IMR-90 (cell line): ENCODE results near the gene CEACAM16. TPM values are rescaled to one million over a fixed set of nuclear protein-coding genes. Genes with fewer than 3 reads are reported as not detected.
A peak's percentile ranks its signal among the peaks of the same experiment; 100 is the strongest.

Experiments
- ATAC-seq: fragments of 200-7000 bp; cut with Tn5 transposase; 2 replicates; pipeline ENCODE4 v1.9.1; 2020; ENCODE audit warnings: low read depth, mild to moderate bottlenecking, moderate library complexity
- BruUV-seq: library from RNA; stranded (reverse); fragments of 400-500 nt; replicated peaks from 2 replicates; lab custom pipeline; 2021; lab: Mats Ljungman, UMichigan
- CTCF ChIA-PET: fragments of 300-600 bp; formaldehyde crosslinking; extraction: SDS; loops from one replicate; lab custom pipeline; 2021; ENCODE audit warnings: antibody characterized with exemption; lab: Yijun Ruan, JAX
- POLR2A ChIA-PET: fragments of 300-600 bp; sonication (Branson Sonifier 250); formaldehyde crosslinking; loops from one replicate; lab custom pipeline; 2022; ENCODE audit warnings: antibody characterized with exemption; ENCODE audit not compliant: unreplicated experiment; lab: Charles Lee
- DNase-seq: peaks from one replicate; pipeline ENCODE4 v3.0.0; 2013
- H2AFZ ChIP-seq: replicated peaks from 2 replicates; pipeline ENCODE3; 2013; ENCODE audit warnings: low read length, mild to moderate bottlenecking; ENCODE audit not compliant: poor library complexity
- H2AK5ac ChIP-seq: 2 replicates; pipeline ENCODE4 v1.6.1; 2013; ENCODE audit warnings: low read depth, low read length, inconsistent platforms
- H2AK9ac ChIP-seq: replicated peaks from 2 replicates; pipeline ENCODE3; 2013; ENCODE audit warnings: mild to moderate bottlenecking, low read depth, low read length, moderate library complexity; ENCODE audit not compliant: poor library complexity
- H2BK120ac ChIP-seq: 2 replicates; pipeline ENCODE4 v1.6.1; 2013; ENCODE audit warnings: low read depth, low read length, inconsistent platforms
- H2BK15ac ChIP-seq: 3 replicates; pipeline ENCODE4 v1.6.1; 2013; ENCODE audit warnings: low read depth, low read length, inconsistent platforms
- H2BK20ac ChIP-seq: 2 replicates; pipeline ENCODE4 v1.6.1; 2013; ENCODE audit warnings: low read depth, mild to moderate bottlenecking, inconsistent platforms, low read length, moderate library complexity
- H2BK5ac ChIP-seq: 2 replicates; pipeline ENCODE4 v1.6.1; 2013; ENCODE audit warnings: mild to moderate bottlenecking, low read depth, low read length, inconsistent platforms; ENCODE audit not compliant: poor library complexity, severe bottlenecking
- H3K14ac ChIP-seq: replicated peaks from 2 replicates; pipeline ENCODE4 v1.6.1; 2013; ENCODE audit warnings: low read depth, low read length, inconsistent platforms
- H3K18ac ChIP-seq: 2 replicates; pipeline ENCODE4 v1.6.1; 2013; ENCODE audit warnings: low read depth, low read length, control low read depth
- H3K23ac ChIP-seq: 2 replicates; pipeline ENCODE4 v1.6.1; 2013; ENCODE audit warnings: low read depth, low read length, inconsistent platforms
- H3K27ac ChIP-seq: 2 replicates; pipeline ENCODE4 v1.5.1; 2013; ENCODE audit warnings: mild to moderate bottlenecking, control low read depth, low read length; ENCODE audit not compliant: insufficient read depth
- H3K27me3 ChIP-seq: 2 replicates; pipeline ENCODE4 v1.6.1; 2013; ENCODE audit warnings: low read length; ENCODE audit not compliant: control insufficient read depth, insufficient read depth
- H3K36me3 ChIP-seq: 2 replicates; pipeline ENCODE4 v1.6.1; 2013; ENCODE audit warnings: low read length, mixed read lengths; ENCODE audit not compliant: control insufficient read depth, insufficient read depth
- H3K4ac ChIP-seq: 2 replicates; pipeline ENCODE4 v1.6.1; 2013; ENCODE audit warnings: low read depth, low read length, inconsistent platforms
- H3K4me1 ChIP-seq: 2 replicates; pipeline ENCODE4 v1.6.1; 2013; ENCODE audit warnings: low read length, mixed read lengths; ENCODE audit not compliant: control insufficient read depth, insufficient read depth
- H3K4me2 ChIP-seq: 2 replicates; pipeline ENCODE4 v1.6.1; 2013; ENCODE audit warnings: low read depth, mild to moderate bottlenecking, control low read depth, low read length, moderate library complexity
- H3K4me3 ChIP-seq: 2 replicates; pipeline ENCODE4 v1.5.1; 2013; ENCODE audit warnings: low read depth, mild to moderate bottlenecking, control low read depth, low read length, moderate library complexity; ENCODE audit not compliant: insufficient read depth
- H3K56ac ChIP-seq: 2 replicates; pipeline ENCODE4 v1.6.1; 2013; ENCODE audit warnings: low read length, inconsistent platforms; ENCODE audit not compliant: insufficient read depth; ENCODE audit errors: extremely low read depth
- H3K79me1 ChIP-seq, 2 experiments: 2 replicates each; pipeline ENCODE4 v1.6.1; 2013; ENCODE audit warnings: low read length in 2 of 2, inconsistent platforms in 1 of 2, low read depth in 1 of 2
- H3K9ac ChIP-seq: 2 replicates; pipeline ENCODE4 v1.6.1; 2013; ENCODE audit warnings: low read depth, low read length, control low read depth
- H3K9me1 ChIP-seq: 2 replicates; pipeline ENCODE4 v1.6.1; 2013; ENCODE audit warnings: low read length, inconsistent platforms; ENCODE audit not compliant: insufficient read depth
- H3K9me3 ChIP-seq: 2 replicates; pipeline ENCODE4 v1.6.1; 2013; ENCODE audit warnings: low read length; ENCODE audit not compliant: control insufficient read depth, insufficient read depth
- H4K20me1 ChIP-seq: 2 replicates; pipeline ENCODE4 v1.6.1; 2013; ENCODE audit warnings: low read length, inconsistent platforms; ENCODE audit not compliant: insufficient read depth
- H4K5ac ChIP-seq: 2 replicates; pipeline ENCODE4 v1.6.1; 2013; ENCODE audit warnings: mild to moderate bottlenecking, low read depth, low read length, control low read depth
- H4K8ac ChIP-seq, 2 experiments: 2 replicates each; pipeline ENCODE4 v1.6.1; 2013; ENCODE audit warnings: low read depth in 2 of 2, low read length in 2 of 2, control low read depth in 1 of 2, inconsistent platforms in 1 of 2
- H4K91ac ChIP-seq: 2 replicates; pipeline ENCODE4 v1.6.1; 2013; ENCODE audit warnings: low read depth, low read length, inconsistent platforms; ENCODE audit not compliant: insufficient read depth
- BHLHE40 ChIP-seq: fragments of 150-350 bp; IDR thresholded peaks from 2 replicates; pipeline ENCODE4 v1.6.1; 2016; ENCODE audit warnings: mild to moderate bottlenecking, low read depth, low read length
- CEBPB ChIP-seq: IDR thresholded peaks from 2 replicates; pipeline ENCODE4 v1.6.1; 2012; ENCODE audit warnings: low read depth, low read length, improper control_type of control experiment
- CHD1 ChIP-seq: IDR thresholded peaks from 2 replicates; pipeline ENCODE4 v1.6.1; 2012; ENCODE audit warnings: low read depth, low read length, improper control_type of control experiment
- FOS ChIP-seq: fragments of 150-350 bp; IDR thresholded peaks from 2 replicates; pipeline ENCODE4 v1.6.1; 2016; ENCODE audit warnings: low read depth, low read length
- MAFK ChIP-seq: IDR thresholded peaks from 2 replicates; pipeline ENCODE4 v1.6.1; 2012; ENCODE audit warnings: low read depth, low read length, improper control_type of control experiment
- MAZ ChIP-seq: IDR thresholded peaks from 2 replicates; pipeline ENCODE4 v1.6.1; 2012; ENCODE audit warnings: low read depth, mild to moderate bottlenecking, low read length, improper control_type of control experiment, moderate library complexity, borderline replicate concordance
- MXI1 ChIP-seq: IDR thresholded peaks from 2 replicates; pipeline ENCODE4 v1.6.1; 2012; ENCODE audit warnings: low read depth, mild to moderate bottlenecking, low read length, moderate library complexity, borderline replicate concordance
- NFE2L2 ChIP-seq: fragments of 150-350 bp; IDR thresholded peaks from 2 replicates; pipeline ENCODE4 v1.6.1; 2016; ENCODE audit warnings: low read depth, mild to moderate bottlenecking, low read length
- POLR2A ChIP-seq: IDR thresholded peaks from 2 replicates; pipeline ENCODE4 v1.6.1; 2012; ENCODE audit warnings: mild to moderate bottlenecking, low read depth, low read length
- RAD21 ChIP-seq: IDR thresholded peaks from 2 replicates; pipeline ENCODE4 v1.6.1; 2012; ENCODE audit warnings: low read length, improper control_type of control experiment
- RCOR1 ChIP-seq: IDR thresholded peaks from 2 replicates; pipeline ENCODE4 v1.6.1; 2012; ENCODE audit warnings: mild to moderate bottlenecking, low read length, improper control_type of control experiment; ENCODE audit not compliant: insufficient replicate concordance
- RFX5 ChIP-seq: IDR thresholded peaks from 2 replicates; pipeline ENCODE4 v1.8.0; 2012; ENCODE audit warnings: low read depth, mild to moderate bottlenecking, low read length, moderate library complexity
- SMC3 ChIP-seq: fragments of 150-350 bp; IDR thresholded peaks from 2 replicates; pipeline ENCODE4 v1.6.1; 2016; ENCODE audit warnings: low read depth, mild to moderate bottlenecking, antibody characterized with exemption, low read length, moderate library complexity
- WGBS, 2 experiments: methylation state at CpG; one replicate each; pipeline versions ENCODE4 v1.1.5 to v1.1.7; 2013; ENCODE audit warnings: missing lambda C conversion rate in 2 of 2; ENCODE audit not compliant: insufficient read length in 1 of 2; ENCODE audit errors: extremely low coverage in 2 of 2; 5-methylcytosine and 5-hydroxymethylcytosine counted together
- dilution Hi-C: fragments of 300-500 bp; cut with HindIII; formaldehyde crosslinking; loops from one replicate; pipeline ENCODE4 v1.14.3; 2018; ENCODE audit warnings: low sequenced_read_pairs; ENCODE audit not compliant: unreplicated experiment
- in situ Hi-C: fragments of 300-500 bp; cut with MboI; formaldehyde crosslinking; loops from 3 replicates; pipeline ENCODE4 v1.14.3; 2019; ENCODE audit warnings: low sequenced_read_pairs, inconsistent platforms, mixed read lengths
- intact Hi-C: fragments of 100-400 bp; cut with micrococcal nuclease; formaldehyde crosslinking; loops from 2 replicates; pipeline ENCODE4 v1.10.0; 2022
- polyA plus RNA-seq, 3 experiments: library from polyadenylated mRNA; depleted of rRNA; stranded (reverse); fragments of >200 nt; gene quantifications; 2 replicates each; pipeline ENCODE4 v1.2.3, GENCODE V29; 2012; ENCODE audit warnings: low replicate concordance in 1 of 3
- total RNA-seq: library from RNA; depleted of rRNA; stranded (reverse); fragments of >200 nt; gene quantifications from 2 replicates; pipeline ENCODE4 v1.2.3, GENCODE V29; 2012
- TF ChIP-seq, protein P1 (sequence below): fragments of 150-350 bp; IDR thresholded peaks from 2 replicates; pipeline ENCODE4 v1.6.1; 2016; ENCODE audit warnings: low read depth, mild to moderate bottlenecking, low read length, moderate library complexity, borderline replicate concordance
- TF ChIP-seq, protein P2 (sequence below): conservative IDR thresholded peaks from 2 replicates; pipeline ENCODE4 v1.5.1; 2012; ENCODE audit warnings: mild to moderate bottlenecking, low read depth, low read length, improper control_type of control experiment
- TF ChIP-seq, protein P3 (sequence below): fragments of 150-350 bp; IDR thresholded peaks from 2 replicates; pipeline ENCODE4 v1.6.1; 2017; ENCODE audit warnings: mild to moderate bottlenecking, antibody characterized with exemption, low read length, low read depth

The CEACAM16 gene
- total and polyA plus RNA-seq, 2 of the 4 experiments (the other 2 are of a cell fraction) = not detected

- H4K20me1 ChIP-seq = no peaks in the 10 kb centered on the region
- peak overlapping the region; percentile 43 for H2AFZ ChIP-seq
- no peak overlapping the region for H4K8ac ChIP-seq
- H4K5ac ChIP-seq = no peak overlapping the region
- H3K79me1 ChIP-seq = no peaks in the 10 kb centered on the region
- H3K56ac ChIP-seq = no peak overlapping the region
- no peak overlapping the region for H2AK9ac ChIP-seq
- no peak overlapping the region for H3K4me2 ChIP-seq
- peaks cover 11% of the 10 kb centered on the region for H3K4me1 ChIP-seq
- no peak for TF ChIP-seq POLR2A
- no peak for TF ChIP-seq MAFK
- TF ChIP-seq, protein P1, sequence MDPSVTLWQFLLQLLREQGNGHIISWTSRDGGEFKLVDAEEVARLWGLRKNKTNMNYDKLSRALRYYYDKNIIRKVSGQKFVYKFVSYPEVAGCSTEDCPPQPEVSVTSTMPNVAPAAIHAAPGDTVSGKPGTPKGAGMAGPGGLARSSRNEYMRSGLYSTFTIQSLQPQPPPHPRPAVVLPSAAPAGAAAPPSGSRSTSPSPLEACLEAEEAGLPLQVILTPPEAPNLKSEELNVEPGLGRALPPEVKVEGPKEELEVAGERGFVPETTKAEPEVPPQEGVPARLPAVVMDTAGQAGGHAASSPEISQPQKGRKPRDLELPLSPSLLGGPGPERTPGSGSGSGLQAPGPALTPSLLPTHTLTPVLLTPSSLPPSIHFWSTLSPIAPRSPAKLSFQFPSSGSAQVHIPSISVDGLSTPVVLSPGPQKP = no peak
- no peak for TF ChIP-seq RFX5
- no peak for TF ChIP-seq RCOR1
- no peak for TF ChIP-seq FOS
- no peak for TF ChIP-seq MAZ
- no peak for TF ChIP-seq MXI1
- TF ChIP-seq CEBPB = no peak
- TF ChIP-seq, protein P2, sequence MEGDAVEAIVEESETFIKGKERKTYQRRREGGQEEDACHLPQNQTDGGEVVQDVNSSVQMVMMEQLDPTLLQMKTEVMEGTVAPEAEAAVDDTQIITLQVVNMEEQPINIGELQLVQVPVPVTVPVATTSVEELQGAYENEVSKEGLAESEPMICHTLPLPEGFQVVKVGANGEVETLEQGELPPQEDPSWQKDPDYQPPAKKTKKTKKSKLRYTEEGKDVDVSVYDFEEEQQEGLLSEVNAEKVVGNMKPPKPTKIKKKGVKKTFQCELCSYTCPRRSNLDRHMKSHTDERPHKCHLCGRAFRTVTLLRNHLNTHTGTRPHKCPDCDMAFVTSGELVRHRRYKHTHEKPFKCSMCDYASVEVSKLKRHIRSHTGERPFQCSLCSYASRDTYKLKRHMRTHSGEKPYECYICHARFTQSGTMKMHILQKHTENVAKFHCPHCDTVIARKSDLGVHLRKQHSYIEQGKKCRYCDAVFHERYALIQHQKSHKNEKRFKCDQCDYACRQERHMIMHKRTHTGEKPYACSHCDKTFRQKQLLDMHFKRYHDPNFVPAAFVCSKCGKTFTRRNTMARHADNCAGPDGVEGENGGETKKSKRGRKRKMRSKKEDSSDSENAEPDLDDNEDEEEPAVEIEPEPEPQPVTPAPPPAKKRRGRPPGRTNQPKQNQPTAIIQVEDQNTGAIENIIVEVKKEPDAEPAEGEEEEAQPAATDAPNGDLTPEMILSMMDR = no peak
- no peak for TF ChIP-seq NFE2L2
- no peak for TF ChIP-seq CHD1
- no peak for TF ChIP-seq BHLHE40
- no peak for TF ChIP-seq SMC3
- TF ChIP-seq, protein P3, sequence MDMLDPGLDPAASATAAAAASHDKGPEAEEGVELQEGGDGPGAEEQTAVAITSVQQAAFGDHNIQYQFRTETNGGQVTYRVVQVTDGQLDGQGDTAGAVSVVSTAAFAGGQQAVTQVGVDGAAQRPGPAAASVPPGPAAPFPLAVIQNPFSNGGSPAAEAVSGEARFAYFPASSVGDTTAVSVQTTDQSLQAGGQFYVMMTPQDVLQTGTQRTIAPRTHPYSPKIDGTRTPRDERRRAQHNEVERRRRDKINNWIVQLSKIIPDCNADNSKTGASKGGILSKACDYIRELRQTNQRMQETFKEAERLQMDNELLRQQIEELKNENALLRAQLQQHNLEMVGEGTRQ = no peak
- no peak for TF ChIP-seq RAD21
- no CpG with 5 or more reads among the region's 2 CpGs for WGBS, 2 experiments
- H4K91ac ChIP-seq = no peak overlapping the region
- H3K9me3 ChIP-seq = peaks cover 6% of the 10 kb centered on the region
- no peak overlapping the region for H3K4me3 ChIP-seq
- no peak overlapping the region for H3K18ac ChIP-seq
- H3K4ac ChIP-seq = no peak overlapping the region
- intact Hi-C loops (no loop called here), in situ Hi-C loops (no loop called here), dilution Hi-C loops (no loop called here)
- DNase-seq (no peak), ATAC-seq (no peak)
- no peak overlapping the region for H2BK5ac ChIP-seq
- H3K9me1 ChIP-seq = peaks cover 10% of the 10 kb centered on the region
- H3K27ac ChIP-seq = no peak overlapping the region
- no peak overlapping the region for H2BK120ac ChIP-seq
- no peak overlapping the region for H3K23ac ChIP-seq
- no peak overlapping the region for H2AK5ac ChIP-seq
- CTCF ChIA-PET = interaction anchor here (0.6 kb wide), 1 partner anchor 52 kb away, joined by 3 read pairs; no protein-coding TSS in a partner anchor
- POLR2A ChIA-PET = interaction anchor here (0.6 kb wide), 1 partner anchor 325 kb away, joined by 3 read pairs; no protein-coding TSS in a partner anchor
- no TSS peak for BruUV-seq
- H2BK20ac ChIP-seq = no peak overlapping the region
- no peak overlapping the region for H3K9ac ChIP-seq
- no peaks in the 10 kb centered on the region for H3K36me3 ChIP-seq
- no peak overlapping the region for H2BK15ac ChIP-seq
- no peaks in the 10 kb centered on the region for H3K27me3 ChIP-seq
- H3K14ac ChIP-seq = no peak overlapping the region
Observed at GRCh38 chr19:44714597-44715169, 15.7 kb downstream of the CEACAM16 start.
